Right lobe of liver (tissue), 4 donors: ENCODE results near the gene CACNB3.

Experiments used
- POLR2A ChIP-seq: fragments of 450-650 bp; IDR thresholded peaks from one replicate; pipeline ENCODE4 v1.6.1; 2017; ENCODE audit warnings: antibody characterized with exemption, mild to moderate bottlenecking
- TF ChIP-seq, protein P1 (sequence below), 4 donors: fragments of 200-600 bp in 3 of 4; fragments of 450-650 bp in 1 of 4; IDR thresholded peaks; one replicate each; pipeline versions ENCODE4 v1.5.1 to v1.8.0; 2016 to 2022; ENCODE audit warnings: antibody characterized with exemption in 4 of 4, mild to moderate bottlenecking in 2 of 4
- donor health status: DM: no; HTN: no; CAD: no.
- donor health status: DM: no; HTN: no; CAD: no.
- donor health status: DM: no; HTN: yes; CAD: no.

- TF ChIP-seq, protein P1, sequence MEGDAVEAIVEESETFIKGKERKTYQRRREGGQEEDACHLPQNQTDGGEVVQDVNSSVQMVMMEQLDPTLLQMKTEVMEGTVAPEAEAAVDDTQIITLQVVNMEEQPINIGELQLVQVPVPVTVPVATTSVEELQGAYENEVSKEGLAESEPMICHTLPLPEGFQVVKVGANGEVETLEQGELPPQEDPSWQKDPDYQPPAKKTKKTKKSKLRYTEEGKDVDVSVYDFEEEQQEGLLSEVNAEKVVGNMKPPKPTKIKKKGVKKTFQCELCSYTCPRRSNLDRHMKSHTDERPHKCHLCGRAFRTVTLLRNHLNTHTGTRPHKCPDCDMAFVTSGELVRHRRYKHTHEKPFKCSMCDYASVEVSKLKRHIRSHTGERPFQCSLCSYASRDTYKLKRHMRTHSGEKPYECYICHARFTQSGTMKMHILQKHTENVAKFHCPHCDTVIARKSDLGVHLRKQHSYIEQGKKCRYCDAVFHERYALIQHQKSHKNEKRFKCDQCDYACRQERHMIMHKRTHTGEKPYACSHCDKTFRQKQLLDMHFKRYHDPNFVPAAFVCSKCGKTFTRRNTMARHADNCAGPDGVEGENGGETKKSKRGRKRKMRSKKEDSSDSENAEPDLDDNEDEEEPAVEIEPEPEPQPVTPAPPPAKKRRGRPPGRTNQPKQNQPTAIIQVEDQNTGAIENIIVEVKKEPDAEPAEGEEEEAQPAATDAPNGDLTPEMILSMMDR (IDR thresholded peaks at IDR 0.05), result no peak
- no peak for TF ChIP-seq POLR2A
These were observed 19.8 kb downstream of the CACNB3 start for GRCh38 chr12:48838048-48838447.
